ENCODE measurements around the gene CALM1. TPM values are rescaled to one million over a fixed set of nuclear protein-coding genes. Genes with fewer than 3 reads are reported as not detected.

The CALM1 gene
- total RNA-seq, 4 donors from 2014 or later = 407 to 1,329 (median 886) TPM

DNA sequence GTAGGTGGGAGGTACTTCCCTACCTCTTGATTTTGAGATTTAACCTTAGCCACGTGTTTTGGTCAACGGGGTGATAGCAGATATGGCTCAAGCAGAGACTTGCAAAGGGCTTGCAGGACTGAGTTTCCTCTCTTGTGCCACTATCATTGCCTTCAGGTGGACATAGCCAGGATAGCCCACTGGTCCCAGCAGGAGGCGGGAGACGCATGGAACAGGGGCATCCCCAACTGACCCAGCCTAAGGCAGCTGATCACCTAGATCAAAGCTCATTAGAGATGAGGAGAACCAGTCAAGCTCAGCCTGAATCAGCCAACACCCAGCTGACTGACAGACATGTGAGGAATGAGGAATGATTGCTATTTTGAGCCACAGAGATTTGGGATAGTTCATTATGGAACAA, 49.6 kb downstream of the CALM1 start:
- no peak overlapping the region for H3K27ac ChIP-seq
- TF ChIP-seq CTCF (IDR thresholded peaks at IDR 0.05) (no peak), POLR2A (IDR thresholded peaks at IDR 0.05) (no peak)
- no peak overlapping the region for H3K4me3 ChIP-seq
- no peaks in the 10 kb centered on the region for H3K4me1 ChIP-seq
- no peak for DNase-seq
- no peaks in the 10 kb centered on the region for H3K27me3 ChIP-seq
- no peaks in the 10 kb centered on the region for H3K36me3 ChIP-seq
- H3K9me3 ChIP-seq = no peaks in the 10 kb centered on the region

- H3K4me3 ChIP-seq = no peak overlapping the region
- H3K4me1 ChIP-seq = peaks cover 0 to 1% (median 0%) of the 10 kb centered on the region in 4 donors
- no peaks in the 10 kb centered on the region for H3K36me3 ChIP-seq
- TF ChIP-seq POLR2A (IDR thresholded peaks at IDR 0.05) (no peak), CTCF (IDR thresholded peaks at IDR 0.05) (no peak)
- H3K9me3 ChIP-seq = no peaks in the 10 kb centered on the region
- DNase-seq = no peak
- no peak overlapping the region for H3K27ac ChIP-seq
- H3K27me3 ChIP-seq = no peaks in the 10 kb centered on the region
Observed at GRCh38 chr14:90447720-90448497, 51.1 kb downstream of the CALM1 start.

- no peak overlapping the region for H3K4me3 ChIP-seq
- no peaks in the 10 kb centered on the region for H3K36me3 ChIP-seq
- H3K27ac ChIP-seq = no peak overlapping the region
- no peak for DNase-seq
- no peak for TF ChIP-seq CTCF (IDR thresholded peaks at IDR 0.05)
- no peak for TF ChIP-seq POLR2A (IDR thresholded peaks at IDR 0.05)
- H3K27me3 ChIP-seq = no peaks in the 10 kb centered on the region
- H3K4me1 ChIP-seq = peaks cover 0 to 16% (median 0%) of the 10 kb centered on the region in 4 donors
- no peaks in the 10 kb centered on the region for H3K9me3 ChIP-seq
Observed at GRCh38 chr14:90449411-90449810, 52.6 kb downstream of the CALM1 start.

DNA sequence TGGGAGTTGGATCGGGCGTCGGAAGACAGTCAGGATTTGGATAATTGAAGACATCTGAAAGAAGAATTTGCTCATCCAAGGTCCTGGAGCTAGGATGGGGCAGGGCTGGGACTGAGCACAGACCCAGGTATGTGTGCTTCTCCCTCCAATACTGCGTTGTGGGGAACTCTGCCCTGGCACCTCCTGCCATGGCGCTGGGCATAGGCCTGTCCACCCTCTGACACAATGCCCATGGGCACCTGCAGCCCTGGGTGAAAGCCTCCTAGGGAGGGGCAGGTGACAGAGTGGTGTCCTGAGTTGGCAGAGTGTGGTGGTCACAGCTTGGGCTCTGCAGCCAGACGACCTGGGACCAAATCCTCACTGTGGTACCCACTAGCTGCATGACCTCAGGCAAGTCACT, 53.3 kb downstream of the CALM1 start:
- Histone ChIP-seq H3K4me1 (peaks cover 0 to 24% (median 0%) of the 10 kb centered on the region in 4 donors), H3K9me3 (no peaks in the 10 kb centered on the region), H3K4me3 (no peak overlapping the region), H3K27ac (no peak overlapping the region), H3K36me3 (no peaks in the 10 kb centered on the region), H3K27me3 (no peaks in the 10 kb centered on the region)
- no peak for DNase-seq
- TF ChIP-seq CTCF (IDR thresholded peaks at IDR 0.05) (no peak), POLR2A (IDR thresholded peaks at IDR 0.05) (no peak)

DNA sequence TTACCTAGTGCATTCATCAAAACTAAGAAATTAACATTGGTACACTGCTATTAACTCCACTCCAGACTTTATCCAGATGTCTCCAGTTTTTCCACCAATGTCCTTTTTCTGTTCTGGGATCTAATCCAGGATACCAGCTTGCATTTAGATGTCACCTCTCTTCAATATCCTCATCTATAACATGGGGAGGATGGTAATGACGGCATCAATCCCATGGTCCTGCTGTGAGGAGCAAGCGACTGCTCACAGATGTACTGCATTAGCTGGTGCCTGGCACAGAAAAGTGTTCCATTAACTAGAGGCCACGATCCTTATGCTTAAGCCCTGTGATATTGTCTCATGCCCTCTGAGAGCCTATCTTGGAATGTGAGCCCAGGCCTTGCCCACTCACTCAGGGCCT, 53.8 kb downstream of the CALM1 start:
- H3K27me3 ChIP-seq = no peaks in the 10 kb centered on the region
- no peak overlapping the region for H3K4me3 ChIP-seq
- no peak overlapping the region for H3K27ac ChIP-seq
- no peaks in the 10 kb centered on the region for H3K9me3 ChIP-seq
- no peaks in the 10 kb centered on the region for H3K36me3 ChIP-seq
- no peak for DNase-seq
- peaks cover 0 to 24% (median 0%) of the 10 kb centered on the region in 4 donors for H3K4me1 ChIP-seq
- TF ChIP-seq CTCF (IDR thresholded peaks at IDR 0.05) = no peak
- no peak for TF ChIP-seq POLR2A (IDR thresholded peaks at IDR 0.05)
